HG03064 (cell line): Measurements from ENCODE around the gene EVI5L.
"Not testable (repeated sequence)": the region's sequence is repeated elsewhere in the genome, so short reads cannot be mapped to it uniquely, and the experiment has no call there.

ENCODE experiments used
- ATAC-seq: cut with Tn5 transposase; IDR thresholded peaks from one replicate; pipeline ENCODE4 v1.9.1; 2021; ENCODE audit warnings: low read depth; ENCODE audit not compliant: unreplicated experiment

Gene EVI5L

GRCh38 chr19:7815325-7815724 lies 14.7 kb upstream of the EVI5L start:
- ATAC-seq = no peak

- not testable (repeated sequence) for ATAC-seq
These were observed 14.0 kb upstream of the EVI5L start for GRCh38 chr19:7816040-7816439.

- ATAC-seq = no peak
These were observed 12.2 kb upstream of the EVI5L start for GRCh38 chr19:7817801-7818200.

- ATAC-seq = no peak
These were observed 11.2 kb upstream of the EVI5L start for GRCh38 chr19:7818806-7819205.

GRCh38 chr19:7819337-7819736 lies 10.7 kb upstream of the EVI5L start:
- no peak for ATAC-seq

GRCh38 chr19:7820588-7820987 lies 9.4 kb upstream of the EVI5L start:
- no peak for ATAC-seq

- no peak for ATAC-seq
These were observed 7.0 kb upstream of the EVI5L start for GRCh38 chr19:7822910-7823515.

- no peak for ATAC-seq
These were observed 6.2 kb upstream of the EVI5L start for GRCh38 chr19:7823686-7824301.

GRCh38 chr19:7829166-7829520 lies 875 bp upstream of the EVI5L start:
- ATAC-seq = no peak

GRCh38 chr19:7830272-7830771 lies 304 bp downstream of the EVI5L start:
- no peak for ATAC-seq

- no peak for ATAC-seq
These were observed 805 bp downstream of the EVI5L start for GRCh38 chr19:7830823-7831222.

- ATAC-seq = no peak
These were observed 1.4 kb downstream of the EVI5L start for GRCh38 chr19:7831452-7831851.

- no peak for ATAC-seq
These were observed 2.0 kb downstream of the EVI5L start for GRCh38 chr19:7832009-7832408.

- ATAC-seq = no peak
These were observed 2.8 kb downstream of the EVI5L start for GRCh38 chr19:7832781-7833180.

- ATAC-seq = no peak
These were observed 3.4 kb downstream of the EVI5L start for GRCh38 chr19:7833225-7834099.

GRCh38 chr19:7839476-7839875 lies 9.5 kb downstream of the EVI5L start:
- no peak for ATAC-seq

- no peak for ATAC-seq
These were observed 10.6 kb downstream of the EVI5L start for GRCh38 chr19:7840629-7841028.

GRCh38 chr19:7841751-7842660 lies 12.0 kb downstream of the EVI5L start:
- no peak for ATAC-seq

GRCh38 chr19:7842661-7843294 lies 12.8 kb downstream of the EVI5L start:
- ATAC-seq = no peak

- ATAC-seq = no peak
These were observed 13.5 kb downstream of the EVI5L start for GRCh38 chr19:7843521-7843920.
